Common myeloid progenitor, CD34-positive (primary cell): Measurements from ENCODE around the gene VPS26A.

Experiments used
- CTCF ChIA-PET: fragments of 350-600 bp; sonication (Branson Sonifier 250); formaldehyde crosslinking; loops from one replicate; lab custom pipeline; 2021; ENCODE audit warnings: antibody characterized with exemption; lab: Charles Lee
- POLR2A ChIA-PET: fragments of 350-600 bp; sonication (Branson Sonifier 250); formaldehyde crosslinking; loops from one replicate; lab custom pipeline; 2021; ENCODE audit warnings: antibody characterized with exemption; lab: Charles Lee
- DNase-seq, 3 donors: peaks; one replicate each; pipeline versions ENCODE4 v3.0.0 to v3.0.0-alpha.2; 2013
- H3K27ac ChIP-seq, 2 experiments: 1 replicate in 1 of 2; 2 replicates in 1 of 2; pipeline ENCODE4 v1.7.0; 2013; ENCODE audit warnings: inconsistent platforms in 2 of 2, low read length in 2 of 2, mild to moderate bottlenecking in 2 of 2, low read depth in 1 of 2, moderate library complexity in 1 of 2; ENCODE audit not compliant: severe bottlenecking in 2 of 2, insufficient read depth in 1 of 2, poor library complexity in 1 of 2
- H3K27me3 ChIP-seq, 5 experiments: replicated peaks in 2 of 5; 1 replicate in 3 of 5; 2 replicates in 2 of 5; pipeline versions ENCODE4 v1.6.1 to v1.7.0; 2013; ENCODE audit warnings: low read length in 4 of 5, mild to moderate bottlenecking in 2 of 5, moderate library complexity in 2 of 5, inconsistent platforms in 1 of 5; ENCODE audit not compliant: insufficient read depth in 5 of 5, control insufficient read depth in 4 of 5
- H3K36me3 ChIP-seq, 4 experiments: 1 replicate in 2 of 4; 2 replicates in 2 of 4; pipeline versions ENCODE4 v1.6.1 to v1.7.0; 2013; ENCODE audit warnings: low read length in 3 of 4, control low read depth in 1 of 4, mild to moderate bottlenecking in 1 of 4; ENCODE audit not compliant: control insufficient read depth in 4 of 4, insufficient read depth in 4 of 4
- H3K4me1 ChIP-seq, 4 experiments: 1 replicate in 3 of 4; 2 replicates in 1 of 4; pipeline versions ENCODE4 v1.6.1 to v1.7.1; 2013; ENCODE audit warnings: low read length in 3 of 4, mild to moderate bottlenecking in 3 of 4, control low read depth in 1 of 4, inconsistent platforms in 1 of 4, moderate library complexity in 1 of 4; ENCODE audit not compliant: control insufficient read depth in 4 of 4, insufficient read depth in 4 of 4; ENCODE audit errors: control extremely low read depth in 1 of 4
- H3K4me3 ChIP-seq, 7 experiments: 1 replicate in 4 of 7; 2 replicates in 3 of 7; pipeline versions ENCODE4 v1.5.1 to v1.7.0; 2013; ENCODE audit warnings: mild to moderate bottlenecking in 7 of 7, low read length in 6 of 7, moderate library complexity in 6 of 7, inconsistent platforms in 2 of 7, low read depth in 2 of 7, control low read depth in 1 of 7; ENCODE audit not compliant: insufficient read depth in 4 of 7, control insufficient read depth in 1 of 7; ENCODE audit errors: extremely low read depth in 1 of 7
- H3K9me3 ChIP-seq, 5 experiments: 1 replicate in 4 of 5; 2 replicates in 1 of 5; pipeline versions ENCODE4 v1.6.1 to v1.7.1; 2013; ENCODE audit warnings: low read length in 4 of 5, mild to moderate bottlenecking in 2 of 5, inconsistent platforms in 1 of 5, low read depth in 1 of 5, moderate library complexity in 1 of 5; ENCODE audit not compliant: control insufficient read depth in 4 of 5, insufficient read depth in 2 of 5; ENCODE audit errors: control extremely low read depth in 1 of 5
- WGBS: methylation state at CpG from one replicate; pipeline ENCODE4 v1.1.5; 2013; ENCODE audit not compliant: insufficient coverage; 5-methylcytosine and 5-hydroxymethylcytosine counted together

The VPS26A gene

DNA sequence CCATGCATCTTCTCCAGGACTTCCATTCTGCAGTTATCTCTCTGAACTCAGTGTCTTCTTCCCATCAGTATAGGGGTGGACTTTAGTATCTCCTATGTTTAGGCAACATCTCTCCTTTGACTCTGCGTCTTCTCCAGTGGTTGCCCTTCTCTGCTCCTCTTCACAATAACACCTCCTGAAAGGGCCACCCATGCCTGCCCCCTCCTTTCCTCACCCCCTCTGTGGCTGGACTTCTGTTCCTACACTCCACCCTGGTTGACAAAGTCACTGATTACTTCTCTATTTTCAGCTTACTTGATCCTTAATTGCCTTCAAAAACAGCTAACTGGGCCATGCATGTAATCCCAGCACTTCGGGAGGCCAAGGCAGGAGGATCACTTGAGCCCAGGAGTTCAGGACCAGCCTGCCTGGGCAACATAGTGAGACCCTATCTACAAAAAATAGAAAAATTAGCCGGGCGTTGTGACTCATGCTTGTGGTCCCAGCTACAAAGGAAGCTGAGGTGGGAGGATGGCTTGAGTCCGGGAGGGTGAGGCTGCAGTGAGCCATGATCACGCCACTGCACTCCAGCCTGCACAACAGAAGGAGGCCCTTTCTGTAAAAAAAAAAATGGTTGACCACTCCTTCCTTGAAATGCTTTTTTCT, 22.4 kb upstream of the VPS26A start:
- 50% methylated on average over 6 of the region's 6 CpGs for WGBS
- no peak overlapping the region for H3K27ac ChIP-seq
- peaks cover 0 to 13% (median 10%) of the 10 kb centered on the region in 4 experiments for H3K4me1 ChIP-seq
- peak overlapping the region in 1 of 7 experiments; percentile 15 for H3K4me3 ChIP-seq
- ChIA-PET CTCF (interaction anchor here (1.0 to 1.1 kb wide), 2 partner anchors 8 to 95 kb away, joined by 3 read pairs; no protein-coding TSS in a partner anchor), POLR2A (no interaction called here)
- H3K36me3 ChIP-seq = peaks cover 14 to 58% (median 35%) of the 10 kb centered on the region in 4 experiments
- peaks cover 0 to 2% (median 0%) of the 10 kb centered on the region in 5 experiments for H3K9me3 ChIP-seq
- H3K27me3 ChIP-seq = no peaks in the 10 kb centered on the region
- peak in 2 of 3 donors; percentile 75 to 82 for DNase-seq

DNA sequence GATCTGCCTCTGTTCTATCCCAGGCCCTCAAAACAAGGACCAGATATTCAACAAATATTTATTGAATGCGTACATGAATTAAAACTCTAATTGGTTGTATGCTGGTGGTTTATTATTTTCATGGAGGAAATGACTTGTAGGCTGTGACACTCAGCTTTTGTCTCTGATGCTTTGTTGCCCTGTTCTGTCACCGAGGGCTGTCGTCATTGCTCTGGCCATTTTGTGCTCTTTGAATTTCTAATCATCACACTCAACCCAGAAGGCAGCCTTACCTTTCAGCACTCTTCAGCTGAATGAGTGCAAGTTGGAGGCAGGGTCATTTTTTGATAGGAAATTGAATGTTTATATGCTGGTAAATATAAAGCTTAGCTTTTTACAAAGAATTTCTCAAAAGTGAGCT, 21.5 kb upstream of the VPS26A start:
- no CpG with 5 or more reads among the region's 3 CpGs for WGBS
- Histone ChIP-seq H3K4me1 (peaks cover 0 to 13% (median 10%) of the 10 kb centered on the region in 4 experiments), H3K27me3 (no peaks in the 10 kb centered on the region), H3K36me3 (peaks cover 14 to 53% (median 34%) of the 10 kb centered on the region in 4 experiments), H3K27ac (no peak overlapping the region), H3K9me3 (peaks cover 0 to 2% (median 0%) of the 10 kb centered on the region in 5 experiments), H3K4me3 (no peak overlapping the region)
- POLR2A ChIA-PET = no interaction called here
- CTCF ChIA-PET = interaction anchor here (0.7 to 1.2 kb wide), 6 partner anchors 9 to 379 kb away, joined by 3 read pairs; no protein-coding TSS in a partner anchor
- no peak for DNase-seq

DNA sequence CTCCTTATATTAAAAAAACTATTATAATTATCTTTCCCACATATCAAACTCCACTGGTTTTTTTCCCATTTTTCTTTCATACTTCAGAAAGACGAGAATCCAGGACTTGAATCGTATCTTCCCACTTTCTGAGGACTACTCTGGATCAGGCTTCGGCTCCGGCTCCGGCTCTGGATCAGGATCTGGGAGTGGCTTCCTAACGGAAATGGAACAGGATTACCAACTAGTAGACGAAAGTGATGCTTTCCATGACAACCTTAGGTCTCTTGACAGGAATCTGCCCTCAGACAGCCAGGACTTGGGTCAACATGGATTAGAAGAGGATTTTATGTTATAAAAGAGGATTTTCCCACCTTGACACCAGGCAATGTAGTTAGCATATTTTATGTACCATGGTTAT, 20.2 kb upstream of the VPS26A start:
- DNase-seq = no peak
- WGBS = 95% methylated on average over 7 of the region's 7 CpGs
- Histone ChIP-seq H3K4me3 (no peak overlapping the region), H3K36me3 (peaks cover 14 to 42% (median 28%) of the 10 kb centered on the region in 4 experiments), H3K4me1 (peaks cover 0 to 13% (median 10%) of the 10 kb centered on the region in 4 experiments), H3K27me3 (no peaks in the 10 kb centered on the region), H3K9me3 (peaks cover 0 to 2% (median 0%) of the 10 kb centered on the region in 5 experiments), H3K27ac (no peak overlapping the region)
- ChIA-PET POLR2A (no interaction called here), CTCF (interaction anchor here (1.0 to 2.9 kb wide), 4 partner anchors 9 to 99 kb away, joined by 3 to 17 read pairs (median 9); no protein-coding TSS in a partner anchor)

DNA sequence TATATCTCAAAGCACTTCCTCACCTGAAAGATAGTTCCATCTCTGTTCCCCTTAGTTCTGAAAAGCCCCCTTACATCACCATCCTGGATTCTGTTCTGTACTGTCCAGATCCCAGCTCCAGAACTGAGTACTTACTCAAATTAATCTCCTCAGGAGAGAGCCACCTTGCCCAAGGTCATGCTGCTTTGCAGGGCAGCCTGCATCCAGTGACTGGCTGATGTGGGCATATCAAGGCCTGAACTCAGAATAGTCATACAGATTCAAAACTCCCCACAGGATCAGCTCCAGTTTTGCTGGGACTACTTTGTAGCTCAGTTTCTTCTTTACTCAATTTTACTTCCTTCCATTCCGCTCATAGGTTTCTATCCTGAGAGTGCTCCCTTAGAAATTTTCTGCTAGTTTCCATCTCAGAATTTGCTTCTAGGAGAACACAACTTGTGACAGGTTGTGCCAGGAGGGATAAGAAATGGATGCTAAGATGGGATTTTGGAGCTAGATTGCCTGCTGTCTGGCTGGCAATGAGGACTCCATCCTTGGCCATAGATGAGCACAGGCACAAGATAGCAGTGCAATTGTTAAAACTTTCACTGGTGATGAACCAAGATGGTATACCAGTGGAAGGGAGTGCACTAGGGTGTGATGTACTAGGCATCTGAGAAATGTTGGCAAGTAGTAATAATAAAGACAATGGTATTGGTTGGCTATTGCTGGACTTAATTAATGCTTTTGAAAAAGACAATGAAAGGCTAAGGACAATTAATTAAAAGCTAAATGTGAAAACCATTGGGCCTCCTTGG, 18.8 kb upstream of the VPS26A start:
- CTCF ChIA-PET = interaction anchor here (0.9 to 2.9 kb wide), 11 partner anchors 9 to 118 kb away, joined by 3 to 17 read pairs (median 4); no protein-coding TSS in a partner anchor
- Histone ChIP-seq H3K27me3 (no peaks in the 10 kb centered on the region), H3K36me3 (peaks cover 10 to 28% (median 23%) of the 10 kb centered on the region in 4 experiments), H3K27ac (no peak overlapping the region), H3K4me3 (no peak overlapping the region), H3K4me1 (peaks cover 0 to 13% (median 10%) of the 10 kb centered on the region in 4 experiments), H3K9me3 (peaks cover 0 to 2% (median 0%) of the 10 kb centered on the region in 5 experiments)
- POLR2A ChIA-PET = interaction anchor here (0.7 kb wide), 1 partner anchor 248 kb away, joined by 3 read pairs; no protein-coding TSS in a partner anchor
- DNase-seq = peak in 2 of 3 donors; percentile 19 to 23
- 100% methylated on average over 1 of the region's 1 CpG for WGBS

DNA sequence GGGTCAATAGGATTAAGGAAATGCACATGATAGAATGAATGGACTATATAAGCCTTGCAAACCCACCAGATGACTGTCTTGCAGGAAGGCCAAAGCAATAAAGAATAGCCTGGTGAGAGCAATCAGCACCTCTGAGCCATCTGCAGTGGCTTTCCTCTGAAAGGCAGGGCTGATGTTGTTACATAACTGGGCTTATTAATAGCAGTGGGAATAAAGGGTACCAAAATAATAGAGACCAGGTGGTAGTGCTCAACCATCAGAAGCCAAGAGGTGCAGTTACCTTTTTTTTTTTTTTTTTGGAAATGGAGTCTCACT, 16.8 kb upstream of the VPS26A start:
- Histone ChIP-seq H3K4me1 (peaks cover 0 to 5% (median under 1%) of the 10 kb centered on the region in 4 experiments), H3K27me3 (no peaks in the 10 kb centered on the region), H3K9me3 (peaks cover 0 to 2% (median 0%) of the 10 kb centered on the region in 5 experiments), H3K36me3 (peaks cover 10 to 23% (median 18%) of the 10 kb centered on the region in 4 experiments), H3K27ac (no peak overlapping the region), H3K4me3 (no peak overlapping the region)
- ChIA-PET POLR2A (no interaction called here), CTCF (interaction anchor here (0.6 kb wide), 1 partner anchor 16 kb away, joined by 3 read pairs; no protein-coding TSS in a partner anchor)
- no peak for DNase-seq

DNA sequence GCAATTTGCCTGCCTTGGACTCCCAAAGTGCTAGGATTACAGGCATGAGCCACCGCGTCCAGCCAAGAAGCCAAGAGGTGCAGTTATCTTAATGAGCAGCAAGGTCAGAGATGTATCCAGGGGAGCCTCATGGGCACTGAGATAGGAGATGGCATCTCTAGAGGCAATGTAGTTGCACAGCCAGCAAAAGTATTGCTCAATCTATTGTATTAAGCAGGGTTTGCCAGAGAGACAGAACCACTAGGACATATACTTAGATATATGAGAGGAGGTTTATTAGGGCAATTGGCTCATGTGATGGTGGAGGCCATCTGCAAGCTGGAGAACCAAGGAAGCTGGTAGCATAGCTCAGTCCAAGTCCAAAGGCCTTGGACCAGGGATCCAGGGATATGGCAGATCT, 16.3 kb upstream of the VPS26A start:
- Histone ChIP-seq H3K27ac (no peak overlapping the region), H3K36me3 (peaks cover 10 to 23% (median 16%) of the 10 kb centered on the region in 4 experiments), H3K4me3 (no peak overlapping the region), H3K27me3 (no peaks in the 10 kb centered on the region), H3K4me1 (no peaks in the 10 kb centered on the region), H3K9me3 (peaks cover 0 to 2% (median 0%) of the 10 kb centered on the region in 5 experiments)
- DNase-seq = no peak
- WGBS = 100% methylated on average over 2 of the region's 2 CpGs
- ChIA-PET POLR2A (no interaction called here), CTCF (interaction anchor here (0.6 kb wide), 1 partner anchor 16 kb away, joined by 3 read pairs; no protein-coding TSS in a partner anchor)
